Uterus (tissue), 4 donors: ENCODE data around the gene NOTUM. TPM values are rescaled to one million over a fixed set of nuclear protein-coding genes. Genes with fewer than 3 reads are reported as not detected.
"Not testable (repeated sequence)": the region's sequence is repeated elsewhere in the genome, so short reads cannot be mapped to it uniquely, and the experiment has no call there.

ENCODE experiments used
- DNase-seq, 2 donors: peaks; one replicate each; pipeline ENCODE4 v3.0.0-alpha.2; 2019 to 2020
- H3K27ac ChIP-seq, 2 donors: fragments of 200-600 bp; sonication (generic); 1 replicate in 1 of 2; 2 replicates in 1 of 2; pipeline ENCODE4 v1.5.1; 2016 to 2018
- H3K27me3 ChIP-seq, 2 donors: fragments of 200-600 bp; sonication (generic); one replicate each; pipeline ENCODE4 v1.5.1; 2018 to 2019; ENCODE audit warnings: control low read depth in 1 of 2
- H3K36me3 ChIP-seq, 2 donors: fragments of 200-600 bp; sonication (generic); one replicate each; pipeline ENCODE4 v1.5.1; 2019; ENCODE audit warnings: control low read depth in 1 of 2
- H3K4me1 ChIP-seq, 2 donors: fragments of 200-600 bp; sonication (generic); one replicate each; pipeline ENCODE4 v1.5.1; 2018 to 2019; ENCODE audit warnings: control low read depth in 1 of 2
- H3K4me3 ChIP-seq, 2 donors: fragments of 200-600 bp; sonication (generic); 1 replicate in 1 of 2; 2 replicates in 1 of 2; pipeline ENCODE4 v1.5.1; 2018 to 2019; ENCODE audit warnings: mild to moderate bottlenecking in 1 of 2
- H3K9me3 ChIP-seq, 2 donors: fragments of 200-600 bp; sonication (generic); one replicate each; pipeline ENCODE4 v1.5.1; 2019; ENCODE audit warnings: control low read depth in 1 of 2
- POLR2A ChIP-seq, 2 donors: fragments of 450-650 bp; IDR thresholded peaks; one replicate each; pipeline ENCODE4 v1.6.1; 2016; ENCODE audit warnings: antibody characterized with exemption in 2 of 2, mild to moderate bottlenecking in 1 of 2, moderate library complexity in 1 of 2
- intact Hi-C: fragments of 100-400 bp; cut with DNase I; formaldehyde crosslinking; loops from one replicate; pipeline ENCODE4 v1.15.1; 2023; ENCODE audit warnings: low total_unique reads
- total RNA-seq, 4 donors: library from RNA; depleted of rRNA in 3 of 4; stranded (reverse); fragments of >200 nt in 3 of 4; gene quantifications; one replicate each; pipeline versions ENCODE4 v1.1.0 to v1.2.4, GENCODE V29; 2014 to 2023
- TF ChIP-seq, protein P1 (sequence below), 4 experiments: fragments of 200-600 bp in 2 of 4; fragments of 450-650 bp in 2 of 4; sonication (generic) in 2 of 4; IDR thresholded peaks; one replicate each; pipeline ENCODE4 v1.5.1; 2016 to 2019; ENCODE audit warnings: antibody characterized with exemption in 4 of 4, mild to moderate bottlenecking in 2 of 4, moderate library complexity in 1 of 4
- donor health status: DM: yes; HTN: yes; CAD: no.

NOTUM gene
- total RNA-seq, 4 donors from 2014 or later = 5.0 TPM; not detected in 3

DNA sequence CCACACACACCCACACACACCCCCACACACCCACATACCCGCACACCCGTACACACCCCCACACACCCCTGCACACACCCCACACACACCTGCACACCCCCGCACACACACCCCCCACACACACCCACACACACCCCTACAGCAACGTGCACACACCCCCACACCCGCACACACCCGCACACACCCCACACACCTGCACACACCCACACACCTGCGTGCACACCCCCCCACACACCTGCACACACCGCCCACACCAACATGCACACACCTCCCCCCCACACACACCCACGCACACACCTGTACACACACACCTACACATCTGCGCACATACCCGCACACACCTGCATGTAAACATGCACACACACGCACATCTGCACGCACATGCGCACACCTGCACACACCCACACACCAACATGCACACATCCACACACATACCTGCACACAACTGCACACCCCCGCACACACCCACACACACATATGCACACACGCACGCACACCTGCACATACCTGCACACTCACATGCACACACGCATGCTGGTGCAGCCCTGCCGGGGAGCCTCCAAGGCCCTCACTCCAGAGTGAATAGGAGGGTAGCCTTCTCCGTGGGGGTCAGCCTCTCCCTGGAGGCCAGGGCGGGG is 23.9 kb upstream of the NOTUM start:
- no peaks in the 10 kb centered on the region for H3K9me3 ChIP-seq
- TF ChIP-seq, protein P1, sequence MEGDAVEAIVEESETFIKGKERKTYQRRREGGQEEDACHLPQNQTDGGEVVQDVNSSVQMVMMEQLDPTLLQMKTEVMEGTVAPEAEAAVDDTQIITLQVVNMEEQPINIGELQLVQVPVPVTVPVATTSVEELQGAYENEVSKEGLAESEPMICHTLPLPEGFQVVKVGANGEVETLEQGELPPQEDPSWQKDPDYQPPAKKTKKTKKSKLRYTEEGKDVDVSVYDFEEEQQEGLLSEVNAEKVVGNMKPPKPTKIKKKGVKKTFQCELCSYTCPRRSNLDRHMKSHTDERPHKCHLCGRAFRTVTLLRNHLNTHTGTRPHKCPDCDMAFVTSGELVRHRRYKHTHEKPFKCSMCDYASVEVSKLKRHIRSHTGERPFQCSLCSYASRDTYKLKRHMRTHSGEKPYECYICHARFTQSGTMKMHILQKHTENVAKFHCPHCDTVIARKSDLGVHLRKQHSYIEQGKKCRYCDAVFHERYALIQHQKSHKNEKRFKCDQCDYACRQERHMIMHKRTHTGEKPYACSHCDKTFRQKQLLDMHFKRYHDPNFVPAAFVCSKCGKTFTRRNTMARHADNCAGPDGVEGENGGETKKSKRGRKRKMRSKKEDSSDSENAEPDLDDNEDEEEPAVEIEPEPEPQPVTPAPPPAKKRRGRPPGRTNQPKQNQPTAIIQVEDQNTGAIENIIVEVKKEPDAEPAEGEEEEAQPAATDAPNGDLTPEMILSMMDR (IDR thresholded peaks at IDR 0.05) = no peak
- TF ChIP-seq POLR2A (IDR thresholded peaks at IDR 0.05) = no peak
- intact Hi-C loops = no loop called here
- H3K36me3 ChIP-seq = no peaks in the 10 kb centered on the region
- no peaks in the 10 kb centered on the region for H3K4me1 ChIP-seq
- DNase-seq = no peak
- no peak overlapping the region for H3K27ac ChIP-seq
- no peak overlapping the region for H3K4me3 ChIP-seq
- no peaks in the 10 kb centered on the region for H3K27me3 ChIP-seq

DNA sequence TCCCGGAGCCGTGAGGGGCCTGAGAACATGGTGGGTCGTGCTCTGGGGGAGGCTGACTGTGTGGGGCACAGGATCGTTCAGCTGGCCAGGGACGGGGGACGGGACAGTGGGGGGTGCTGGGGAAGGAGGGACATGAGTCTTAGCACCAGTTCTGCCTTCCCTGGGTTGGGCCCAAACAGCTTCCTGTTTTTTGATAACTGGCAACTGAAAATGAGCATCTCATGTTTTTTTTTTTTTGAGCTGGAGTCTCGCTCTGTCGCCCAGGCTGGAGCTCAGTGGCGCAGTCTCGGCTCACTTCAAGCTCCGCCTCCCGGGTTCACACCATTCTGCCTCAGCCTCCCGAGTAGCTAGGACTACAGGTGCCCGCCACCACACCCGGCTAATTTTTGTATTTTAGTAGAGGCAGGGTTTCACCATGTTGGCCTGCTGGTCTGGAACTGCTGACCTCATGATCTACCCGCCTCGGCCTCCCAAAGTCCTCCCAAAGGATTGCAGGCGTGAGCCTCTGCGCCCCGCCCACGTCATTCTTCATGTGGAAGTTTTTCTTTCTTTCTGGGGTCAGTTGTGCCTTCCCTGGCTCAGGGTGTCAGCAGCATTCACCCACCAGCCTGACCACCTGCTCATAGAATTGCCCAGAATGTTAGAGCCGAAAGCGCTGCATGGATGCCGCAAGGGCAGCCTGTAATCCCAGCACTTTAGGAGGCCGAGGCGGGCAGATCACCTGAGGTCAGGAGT is 22.8 kb upstream of the NOTUM start:
- TF ChIP-seq POLR2A (IDR thresholded peaks at IDR 0.05) = no peak
- TF ChIP-seq, protein P1 (IDR thresholded peaks at IDR 0.05) = no peak

DNA sequence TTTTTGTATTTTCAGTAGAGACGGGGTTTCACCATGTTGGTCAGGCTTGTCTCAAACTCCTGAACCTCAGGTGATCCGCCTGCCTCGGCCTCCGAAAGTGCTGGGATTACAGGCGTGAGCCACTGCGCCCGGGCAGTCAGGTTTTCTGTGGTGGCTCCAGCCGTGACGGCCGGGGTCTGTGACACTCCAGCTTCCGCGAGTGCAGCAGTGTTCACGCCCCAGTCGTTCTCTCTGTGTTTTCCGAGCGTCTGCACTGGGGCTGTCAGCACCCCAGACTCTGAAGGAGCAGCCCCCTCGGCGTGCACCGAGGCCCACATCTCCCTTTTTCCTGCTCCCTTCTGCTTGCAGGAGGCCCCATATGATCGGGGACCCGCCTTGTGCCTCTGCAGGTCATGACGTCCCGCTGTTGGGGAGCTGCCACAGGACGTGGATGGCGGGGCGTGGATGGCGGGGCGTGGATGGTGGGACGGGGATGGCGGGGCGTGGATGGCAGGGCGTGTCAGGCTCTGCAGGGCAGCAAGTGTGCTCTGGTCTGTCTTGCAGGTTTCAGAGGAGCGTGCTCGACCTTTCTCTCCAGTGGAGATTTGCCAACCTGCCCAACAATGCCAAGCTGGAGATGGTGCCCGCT is 22.1 kb upstream of the NOTUM start:
- TF ChIP-seq POLR2A (IDR thresholded peaks at IDR 0.05) = no peak
- TF ChIP-seq, protein P1 (IDR thresholded peaks at IDR 0.05) = no peak
- H3K4me3 ChIP-seq = no peak overlapping the region
- no peak overlapping the region for H3K27ac ChIP-seq
- intact Hi-C loops = no loop called here
- peaks cover 0 to 5% of the 10 kb centered on the region in 2 donors for H3K4me1 ChIP-seq
- no peaks in the 10 kb centered on the region for H3K9me3 ChIP-seq
- no peaks in the 10 kb centered on the region for H3K36me3 ChIP-seq
- no peaks in the 10 kb centered on the region for H3K27me3 ChIP-seq
- DNase-seq = no peak

More for the DNA sequence above, 22.8 kb upstream of the NOTUM start:
- no peaks in the 10 kb centered on the region for H3K27me3 ChIP-seq
- H3K4me1 ChIP-seq = no peaks in the 10 kb centered on the region
- DNase-seq = no peak
- no peaks in the 10 kb centered on the region for H3K36me3 ChIP-seq
- no peak overlapping the region for H3K4me3 ChIP-seq
- intact Hi-C loops = no loop called here
- no peak overlapping the region for H3K27ac ChIP-seq
- no peaks in the 10 kb centered on the region for H3K9me3 ChIP-seq

DNA sequence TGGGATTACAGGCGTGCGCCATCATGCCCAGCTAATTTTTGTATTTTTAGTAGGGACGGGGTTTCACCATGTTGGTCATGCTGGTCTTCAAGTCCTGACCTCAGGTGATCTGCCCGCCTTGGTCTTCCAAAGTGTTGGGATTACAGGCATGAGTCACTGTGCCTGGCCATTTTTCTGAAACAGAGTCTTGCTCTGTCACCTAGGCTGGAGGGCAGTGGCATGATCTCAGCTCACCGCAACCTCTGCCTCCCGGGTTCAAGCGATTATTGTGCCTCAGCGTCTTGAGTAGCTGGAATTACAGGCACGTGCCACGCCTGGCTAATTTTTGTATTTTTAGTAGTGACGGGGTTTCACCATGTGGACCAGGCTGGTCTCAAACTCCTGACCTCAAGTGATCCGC is 20.5 kb upstream of the NOTUM start:
- H3K9me3 ChIP-seq, H3K36me3 ChIP-seq, H3K27ac ChIP-seq, DNase-seq, H3K27me3 ChIP-seq, intact Hi-C loops, H3K4me3 ChIP-seq, H3K4me1 ChIP-seq: not testable (repeated sequence)

DNA sequence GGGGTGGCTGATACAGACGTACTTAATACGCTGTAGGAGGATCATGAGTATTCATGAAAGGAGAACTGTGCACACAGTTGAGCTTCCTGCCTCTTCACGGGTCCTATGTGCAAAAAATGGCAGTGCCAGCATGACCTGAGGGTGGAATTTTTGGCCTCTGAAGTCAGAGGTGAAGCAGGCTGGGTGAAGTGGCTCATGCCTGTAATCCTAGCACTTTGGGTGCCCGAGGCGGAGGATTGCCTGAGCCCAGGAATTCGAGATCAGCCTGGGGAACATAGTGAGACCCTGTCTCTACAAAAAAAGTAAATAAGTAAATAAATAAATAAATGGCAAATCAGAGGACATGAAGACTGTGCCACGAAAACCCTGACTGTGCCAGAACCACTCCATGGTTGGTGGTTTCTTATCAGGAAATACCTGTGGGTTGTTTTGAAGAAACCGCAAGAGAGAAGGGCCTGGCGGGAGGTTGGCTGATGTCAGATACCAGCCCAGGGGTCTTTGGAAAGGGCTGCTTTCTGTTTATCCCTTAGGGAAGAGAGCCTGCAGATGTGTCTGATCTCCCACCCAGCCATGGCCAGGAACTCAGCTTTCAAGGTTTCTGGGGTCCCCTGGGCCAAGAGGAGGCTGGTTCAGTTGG is 19.8 kb upstream of the NOTUM start:
- Histone ChIP-seq H3K36me3 (no peaks in the 10 kb centered on the region), H3K9me3 (no peaks in the 10 kb centered on the region), H3K4me3 (no peak overlapping the region), H3K27ac (no peak overlapping the region), H3K4me1 (peaks cover 0 to 5% of the 10 kb centered on the region in 2 donors), H3K27me3 (no peaks in the 10 kb centered on the region)
- intact Hi-C loops = no loop called here
- DNase-seq = no peak
- TF ChIP-seq, protein P1 (IDR thresholded peaks at IDR 0.05) = no peak
- TF ChIP-seq POLR2A (IDR thresholded peaks at IDR 0.05) = no peak
